ENCODE data around the gene STOM. TPM values are rescaled to one million over a fixed set of nuclear protein-coding genes. Genes with fewer than 3 reads are reported as not detected.

Gene STOM
- total RNA-seq, 1 experiment from 2014 or later: 22.4 TPM

- intact Hi-C loops (cut with micrococcal nuclease): no loop called here
Measured at GRCh38 chr9:121308765-121309164, 61.3 kb downstream of the STOM start.

More at GRCh38 chr9:121308765-121309164, 61.3 kb downstream of the STOM start:
- DNase-seq (ENCODE audit: low read depth, low spot score) (no peak), ATAC-seq (no peak)
- Histone ChIP-seq H2AFZ (ENCODE audit: low read depth, low read length, poor library complexity, severe bottlenecking) (no peak overlapping the region), H4K20me1 (ENCODE audit: insufficient read depth) (no peaks in the 10 kb centered on the region), H3K27me3 (ENCODE audit: insufficient read depth, low read length) (no peaks in the 10 kb centered on the region), H3K4me2 (ENCODE audit: low read length) (no peak overlapping the region), H3K9me2 (ENCODE audit: insufficient read depth) (no peaks in the 10 kb centered on the region), H3K4me1 (ENCODE audit: control insufficient read depth in 1 of 2, insufficient read depth in 2 of 2, low read length in 2 of 2) (peaks cover 0 to 5% of the 10 kb centered on the region in 2 experiments; a peak in 1 of 4 replicates), H3K9ac (ENCODE audit: low read length) (no peak overlapping the region), H3K9me3 (ENCODE audit: control insufficient read depth in 1 of 2, insufficient read depth in 1 of 2, low read depth in 1 of 2, low read length in 2 of 2) (no peaks in the 10 kb centered on the region), H3K36me3 (ENCODE audit: control insufficient read depth in 1 of 2, insufficient read depth in 2 of 2, low read length in 2 of 2) (peaks cover 0 to 10% of the 10 kb centered on the region in 2 experiments; a peak in 2 of 4 replicates), H3K27ac (ENCODE audit: low read depth, low read length) (no peak overlapping the region), H3K4me3 (replicated peaks in 1 of 2; ENCODE audit: low read depth in 1 of 2, low read length in 2 of 2) (no peak overlapping the region), H3K79me2 (ENCODE audit: insufficient read depth, low read length) (no peaks in the 10 kb centered on the region)
- POLR2A ChIA-PET: no interaction called here
- CTCF ChIA-PET: no interaction called here
- no peak for TF ChIP-seq ZFX (IDR thresholded peaks at IDR 0.05)
- TF ChIP-seq POLR2A (IDR thresholded peaks at IDR 0.05; ENCODE audit: borderline replicate concordance, extremely low read depth, insufficient read depth, insufficient read length): no peak
- no peak for TF ChIP-seq CEBPB (IDR thresholded peaks at IDR 0.05; ENCODE audit: low read depth)
- no peak for TF ChIP-seq SRF (IDR thresholded peaks at IDR 0.05; ENCODE audit: low read depth)
- TF ChIP-seq, protein P1, sequence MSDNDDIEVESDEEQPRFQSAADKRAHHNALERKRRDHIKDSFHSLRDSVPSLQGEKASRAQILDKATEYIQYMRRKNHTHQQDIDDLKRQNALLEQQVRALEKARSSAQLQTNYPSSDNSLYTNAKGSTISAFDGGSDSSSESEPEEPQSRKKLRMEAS (IDR thresholded peaks at IDR 0.05): no peak
- TF ChIP-seq ELF1 (IDR thresholded peaks at IDR 0.05; ENCODE audit: borderline replicate concordance, low read depth): no peak
- TF ChIP-seq, protein P2, sequence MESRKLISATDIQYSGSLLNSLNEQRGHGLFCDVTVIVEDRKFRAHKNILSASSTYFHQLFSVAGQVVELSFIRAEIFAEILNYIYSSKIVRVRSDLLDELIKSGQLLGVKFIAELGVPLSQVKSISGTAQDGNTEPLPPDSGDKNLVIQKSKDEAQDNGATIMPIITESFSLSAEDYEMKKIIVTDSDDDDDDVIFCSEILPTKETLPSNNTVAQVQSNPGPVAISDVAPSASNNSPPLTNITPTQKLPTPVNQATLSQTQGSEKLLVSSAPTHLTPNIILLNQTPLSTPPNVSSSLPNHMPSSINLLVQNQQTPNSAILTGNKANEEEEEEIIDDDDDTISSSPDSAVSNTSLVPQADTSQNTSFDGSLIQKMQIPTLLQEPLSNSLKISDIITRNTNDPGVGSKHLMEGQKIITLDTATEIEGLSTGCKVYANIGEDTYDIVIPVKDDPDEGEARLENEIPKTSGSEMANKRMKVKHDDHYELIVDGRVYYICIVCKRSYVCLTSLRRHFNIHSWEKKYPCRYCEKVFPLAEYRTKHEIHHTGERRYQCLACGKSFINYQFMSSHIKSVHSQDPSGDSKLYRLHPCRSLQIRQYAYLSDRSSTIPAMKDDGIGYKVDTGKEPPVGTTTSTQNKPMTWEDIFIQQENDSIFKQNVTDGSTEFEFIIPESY (IDR thresholded peaks at IDR 0.05; ENCODE audit: extremely low read depth, insufficient replicate concordance, low read length): no peak
- TF ChIP-seq JUND (IDR thresholded peaks at IDR 0.05): no peak
- TF ChIP-seq SP1 (IDR thresholded peaks at IDR 0.05; ENCODE audit: low read depth): no peak
- TF ChIP-seq YY1 (IDR thresholded peaks at IDR 0.05; ENCODE audit: extremely low read depth, insufficient replicate concordance, low read depth, low read length): no peak
- TF ChIP-seq EGR1 (IDR thresholded peaks at IDR 0.05; ENCODE audit: low read depth): no peak
- no peak for TF ChIP-seq RAD21 (IDR thresholded peaks at IDR 0.05; ENCODE audit: low read depth)
- TF ChIP-seq EZH2 (IDR thresholded peaks at IDR 0.05): no peak
- TF ChIP-seq ZNF274 (IDR thresholded peaks at IDR 0.05; ENCODE audit: low read depth, low read length): no peak
- TF ChIP-seq, protein P3, sequence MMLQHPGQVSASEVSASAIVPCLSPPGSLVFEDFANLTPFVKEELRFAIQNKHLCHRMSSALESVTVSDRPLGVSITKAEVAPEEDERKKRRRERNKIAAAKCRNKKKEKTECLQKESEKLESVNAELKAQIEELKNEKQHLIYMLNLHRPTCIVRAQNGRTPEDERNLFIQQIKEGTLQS (IDR thresholded peaks at IDR 0.05): no peak
- TF ChIP-seq SIN3A (IDR thresholded peaks at IDR 0.05; ENCODE audit: low read depth): no peak
- no peak for TF ChIP-seq EZH2phosphoT487 (IDR thresholded peaks at IDR 0.05; ENCODE audit: borderline replicate concordance)
- RAD21 ChIA-PET (ENCODE audit: low non-redundant PET in 1 of 2, low total read pairs in 2 of 2, uncharacterized antibody in 2 of 2, unreplicated experiment in 2 of 2): no interaction called here
- BruUV-seq (replicated peaks): no TSS peak

All from HCT116 (cell line).